Vagina (tissue), 2 donors: Measurements from ENCODE around the gene CPNE8.

Experiments
- CTCF ChIP-seq, 3 experiments: fragments of 450-650 bp in 2 of 3; fragments of 200-600 bp in 1 of 3; sonication (generic) in 1 of 3; IDR thresholded peaks; one replicate each; pipeline ENCODE4 v1.5.1; 2017 to 2019; ENCODE audit warnings: antibody characterized with exemption in 3 of 3, mild to moderate bottlenecking in 2 of 3, moderate library complexity in 2 of 3
- POLR2A ChIP-seq, 2 donors: fragments of 450-650 bp; IDR thresholded peaks; one replicate each; pipeline ENCODE4 v1.6.1; 2017; ENCODE audit warnings: antibody characterized with exemption in 2 of 2, mild to moderate bottlenecking in 2 of 2, moderate library complexity in 2 of 2
- POLR2AphosphoS5 ChIP-seq, 2 donors: sonication (generic); formaldehyde crosslinking; IDR thresholded peaks; one replicate each; pipeline ENCODE4 v1.9.0; 2017; ENCODE audit warnings: antibody characterized with exemption in 2 of 2, mild to moderate bottlenecking in 2 of 2, low read depth in 1 of 2; ENCODE audit not compliant: insufficient read depth in 1 of 2

DNA sequence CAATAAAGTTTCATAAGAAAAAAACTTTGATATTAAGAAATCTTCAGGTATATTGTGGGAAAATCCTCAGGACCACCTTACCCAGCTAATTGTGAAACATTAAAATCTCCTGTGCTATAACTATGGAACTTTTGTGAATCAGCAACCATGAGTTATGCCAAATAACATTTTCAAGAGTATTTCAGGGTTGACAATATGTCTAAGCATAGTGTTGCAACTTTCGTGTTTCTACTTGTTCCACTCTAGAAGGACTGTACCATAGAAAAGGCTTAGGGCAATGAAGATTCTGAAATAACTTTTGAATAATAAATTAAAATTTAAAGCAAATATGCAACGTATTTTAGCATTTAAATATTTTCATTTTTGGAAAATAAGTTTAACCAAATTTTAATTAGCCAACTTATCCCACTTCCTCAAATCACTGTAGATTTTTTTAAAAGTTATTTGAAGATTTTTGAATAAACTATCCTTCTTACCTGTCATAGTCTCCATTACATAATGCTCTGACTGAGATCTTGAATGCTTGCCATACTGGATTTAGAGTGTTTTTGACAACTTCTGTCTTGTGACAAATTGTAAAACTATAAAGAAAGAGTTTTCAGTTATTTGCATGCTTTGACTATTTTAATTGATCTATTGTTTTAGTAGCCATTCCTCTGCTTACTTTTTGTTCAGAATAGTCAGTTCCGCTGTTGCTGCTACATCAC, 143.6 kb downstream of the CPNE8 start:
- TF ChIP-seq CTCF (IDR thresholded peaks at IDR 0.05) (no peak), POLR2A (IDR thresholded peaks at IDR 0.05) (no peak), POLR2AphosphoS5 (IDR thresholded peaks at IDR 0.05; ENCODE audit: insufficient read depth in 1 of 2, low read depth in 1 of 2) (no peak)
